Stimulated activated CD4-positive, alpha-beta T cell treated with anti-CD3 and anti-CD28 coated beads, TNF-alpha, amount 100 ng/mL, for 24 hours (primary cell): Measurements from ENCODE around the gene IFNGR1.
"Not testable (repeated sequence)": the region's sequence is repeated elsewhere in the genome, so short reads cannot be mapped to it uniquely, and the experiment has no call there.

Experiments used
- DNase-seq, 3 experiments: peaks; one replicate each; pipeline ENCODE4 v3.0.0-alpha.2; 2020; ENCODE audit warnings: low read depth in 3 of 3

Gene IFNGR1

DNA sequence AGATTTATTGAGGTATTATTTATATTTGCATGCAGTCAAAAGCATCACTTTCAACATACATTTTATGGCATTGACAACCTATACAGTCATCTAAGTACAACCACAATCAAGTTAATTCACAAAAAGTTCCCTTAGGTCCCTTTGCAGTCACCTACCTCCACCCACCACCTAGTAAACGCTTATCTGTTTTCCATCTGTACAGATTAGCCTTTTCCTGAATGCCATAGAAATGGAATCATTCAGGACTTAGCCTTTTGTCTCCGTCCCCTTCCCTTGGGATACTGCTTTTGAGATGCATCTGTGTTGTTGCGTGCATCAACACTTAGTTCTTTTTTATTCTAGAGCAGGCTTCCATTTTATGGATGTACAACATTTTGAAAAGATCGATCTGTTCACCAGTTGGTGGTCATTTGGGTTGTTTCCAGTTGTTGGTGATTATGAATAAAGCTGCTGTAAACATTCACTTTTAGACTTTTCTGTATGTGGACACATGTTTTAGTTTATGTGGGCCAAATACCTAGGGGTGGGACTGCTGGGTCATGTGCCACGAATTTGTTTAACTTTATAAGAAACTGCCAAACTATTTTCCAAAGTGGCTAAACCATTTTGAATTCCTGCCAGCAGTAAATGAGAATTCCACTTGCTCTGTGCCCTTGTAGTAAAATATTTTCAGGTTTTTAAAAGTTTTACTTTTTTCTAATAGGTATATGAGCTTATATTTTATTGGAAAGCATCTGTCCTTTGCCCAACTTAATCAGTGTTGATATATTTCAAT, 17.6 kb upstream of the IFNGR1 start:
- DNase-seq: no peak

- no peak for DNase-seq
Observed at GRCh38 chr6:137235686-137236085, 16.5 kb upstream of the IFNGR1 start.

DNA sequence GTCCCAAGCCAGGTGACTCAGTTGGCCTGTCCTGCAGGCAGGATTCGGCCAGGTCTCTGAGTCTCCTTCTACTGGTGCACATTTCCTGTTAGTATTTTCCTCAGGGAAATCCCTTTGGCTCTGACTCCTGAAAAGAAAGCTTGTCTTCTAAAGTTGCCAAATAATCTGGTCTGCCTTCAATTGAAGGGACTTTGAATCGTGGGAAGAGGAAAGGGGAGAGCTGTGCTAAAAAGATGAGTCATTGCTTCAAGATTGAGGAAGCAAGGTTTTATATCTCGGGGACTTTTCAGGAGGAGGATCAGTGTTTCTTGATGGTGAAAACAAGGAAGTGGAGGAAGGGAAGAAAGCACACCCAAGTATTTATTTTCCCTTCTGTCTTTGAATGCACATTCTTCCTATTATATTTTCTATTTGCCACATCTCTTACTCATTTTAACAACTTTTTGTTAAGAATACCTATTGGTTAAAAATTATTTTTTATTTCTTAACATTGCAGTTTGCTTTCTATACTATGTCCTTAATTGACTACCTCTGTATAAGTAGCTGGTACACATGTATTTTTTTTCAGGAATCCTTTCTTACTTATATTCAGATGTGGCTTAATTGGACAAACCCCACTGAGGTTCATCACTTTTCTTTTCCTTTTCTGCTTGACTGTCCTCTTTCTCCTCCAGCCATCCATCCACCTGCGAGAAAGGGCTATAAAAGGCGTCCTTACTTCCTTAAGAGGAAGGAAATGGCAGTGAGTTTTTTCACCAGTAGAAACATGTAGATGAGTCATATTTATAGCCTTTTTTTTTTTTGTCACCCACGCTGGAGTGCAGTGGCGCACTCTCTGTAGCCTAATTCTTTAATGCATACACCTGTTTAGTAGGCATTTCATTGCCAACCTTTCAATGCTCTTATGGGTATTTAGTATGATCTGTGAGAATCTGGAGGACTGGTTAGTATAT, 15.0 kb upstream of the IFNGR1 start:
- no peak for DNase-seq

- DNase-seq: no peak
Observed at GRCh38 chr6:137231895-137232294, 12.7 kb upstream of the IFNGR1 start.

- DNase-seq: no peak
Observed at GRCh38 chr6:137230956-137231555, 11.9 kb upstream of the IFNGR1 start.

- DNase-seq: no peak
Observed at GRCh38 chr6:137230547-137230946, 11.4 kb upstream of the IFNGR1 start.

GRCh38 chr6:137229075-137229759, 10.0 kb upstream of the IFNGR1 start:
- DNase-seq: no peak

DNA sequence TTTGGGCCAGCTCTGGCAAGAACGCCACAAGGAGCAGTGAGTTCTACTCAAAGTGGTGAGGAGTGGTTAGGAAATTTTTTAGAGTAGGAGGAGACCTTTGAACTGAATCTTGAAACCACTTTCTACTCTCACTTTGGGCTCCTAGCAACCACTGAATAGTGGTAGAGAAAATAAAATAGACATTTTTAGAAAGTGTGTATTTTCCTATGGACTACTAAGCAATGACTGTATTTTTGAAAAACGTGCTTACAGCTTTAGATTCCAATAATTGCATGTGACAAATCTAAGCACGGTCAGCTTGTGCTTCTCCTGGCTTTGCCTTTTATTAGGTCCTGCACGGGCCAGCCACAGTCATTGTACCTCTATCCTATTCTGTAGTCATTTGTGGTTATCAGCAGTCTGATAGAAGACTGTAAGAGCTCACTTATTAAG, 8.7 kb upstream of the IFNGR1 start:
- no peak for DNase-seq

DNA sequence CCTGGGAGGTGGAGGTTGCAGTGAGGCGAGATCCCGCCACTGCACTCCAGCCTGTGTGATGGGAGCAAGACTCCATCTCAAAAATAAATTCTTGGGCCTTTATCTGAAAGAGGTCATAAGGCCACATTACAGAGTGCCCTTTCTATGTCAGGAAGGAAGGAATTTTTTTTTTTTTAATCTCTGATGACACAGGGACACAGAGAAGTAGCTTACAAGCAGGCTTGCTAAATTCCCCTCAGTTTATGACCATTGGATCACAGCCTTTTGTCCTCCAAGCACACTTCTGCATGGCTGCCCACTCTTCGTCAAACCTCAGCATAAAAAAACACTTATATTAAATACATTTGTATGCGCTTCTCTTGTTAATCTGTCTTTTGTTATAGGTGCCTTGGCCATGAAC, 7.5 kb upstream of the IFNGR1 start:
- DNase-seq: no peak

GRCh38 chr6:137224799-137225198, 5.6 kb upstream of the IFNGR1 start:
- no peak for DNase-seq

DNA sequence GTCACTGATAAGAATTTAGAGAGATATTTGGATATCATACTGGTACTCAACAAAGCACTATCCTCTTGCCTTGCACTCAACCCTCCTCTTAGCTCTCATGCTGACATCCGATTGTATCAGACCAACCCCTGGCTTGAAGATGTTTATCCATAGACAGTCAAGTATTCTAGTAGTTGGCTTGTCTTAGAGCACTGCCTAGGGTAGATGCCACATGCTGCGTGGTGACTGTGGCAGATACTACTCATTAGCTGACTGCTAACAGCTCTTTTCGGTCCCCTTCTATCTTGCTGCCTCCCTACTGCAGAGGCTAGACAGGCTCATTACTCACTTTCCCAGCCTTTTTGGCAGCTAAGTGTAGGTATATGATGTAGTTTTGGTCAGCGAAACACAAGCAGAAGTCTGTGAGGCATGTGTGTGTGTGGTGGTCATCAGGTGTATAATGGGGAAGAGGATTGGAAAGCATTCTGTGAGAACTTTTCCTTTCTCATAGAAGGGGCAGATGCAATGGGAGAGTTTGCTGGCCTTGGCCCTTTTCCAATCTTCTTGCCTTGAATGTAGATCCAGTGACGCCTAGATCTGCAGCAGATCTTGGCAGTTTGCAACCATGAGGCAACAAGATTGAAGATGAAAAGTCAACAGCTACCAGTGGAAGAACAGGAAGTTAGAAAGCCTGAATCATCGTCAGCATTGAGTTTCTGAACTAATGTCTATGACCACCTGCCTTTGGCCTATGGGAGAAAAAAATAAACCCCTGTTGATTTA, 4.4 kb upstream of the IFNGR1 start:
- DNase-seq: no peak

DNA sequence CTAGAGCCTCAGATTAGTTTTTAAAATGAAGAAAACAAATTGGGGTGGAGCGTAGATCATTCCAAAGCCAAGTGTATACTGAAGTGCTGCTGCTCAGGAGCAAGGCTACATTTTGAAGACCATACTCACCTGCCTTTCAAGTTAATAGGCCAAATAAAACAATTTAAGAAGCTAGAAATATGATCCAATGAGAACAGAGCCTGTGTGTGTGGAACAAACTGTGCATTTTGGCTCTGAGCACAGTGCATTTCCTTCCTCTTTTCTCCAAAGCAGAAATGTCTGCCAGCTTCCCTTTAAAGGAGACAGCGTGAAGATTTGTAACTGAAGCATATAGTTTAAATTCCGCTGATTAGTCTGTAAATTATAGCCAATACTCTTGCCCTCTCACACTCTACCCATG, 3.2 kb upstream of the IFNGR1 start:
- no peak for DNase-seq

DNA sequence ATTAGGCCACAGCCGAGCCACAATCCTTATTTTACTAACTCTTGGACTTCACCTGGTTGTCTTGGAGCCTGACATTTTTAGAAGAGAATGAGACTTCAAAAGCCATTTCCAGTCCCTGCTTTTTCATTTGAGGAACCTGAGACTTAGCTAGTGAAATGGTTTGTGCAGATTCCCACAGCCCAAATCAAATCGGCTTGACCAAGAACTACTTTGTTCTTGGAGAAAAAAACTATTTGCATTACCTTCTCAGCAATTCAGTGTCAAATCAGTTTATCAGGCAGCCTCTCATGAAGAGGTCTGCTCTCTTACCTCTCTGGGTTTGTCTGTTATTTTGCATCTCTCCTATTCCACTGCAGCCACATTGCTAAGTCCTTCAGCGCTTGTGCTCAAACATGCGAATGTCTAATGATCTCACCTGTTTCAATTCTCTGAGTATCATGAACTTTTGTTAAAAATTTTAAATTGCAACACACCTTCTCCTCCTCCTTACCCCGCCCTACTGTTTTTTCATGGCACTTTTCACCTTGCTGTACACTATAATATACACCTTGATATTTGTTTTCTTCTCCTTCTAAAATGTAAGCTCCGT, 573 bp upstream of the IFNGR1 start:
- no peak for DNase-seq

DNA sequence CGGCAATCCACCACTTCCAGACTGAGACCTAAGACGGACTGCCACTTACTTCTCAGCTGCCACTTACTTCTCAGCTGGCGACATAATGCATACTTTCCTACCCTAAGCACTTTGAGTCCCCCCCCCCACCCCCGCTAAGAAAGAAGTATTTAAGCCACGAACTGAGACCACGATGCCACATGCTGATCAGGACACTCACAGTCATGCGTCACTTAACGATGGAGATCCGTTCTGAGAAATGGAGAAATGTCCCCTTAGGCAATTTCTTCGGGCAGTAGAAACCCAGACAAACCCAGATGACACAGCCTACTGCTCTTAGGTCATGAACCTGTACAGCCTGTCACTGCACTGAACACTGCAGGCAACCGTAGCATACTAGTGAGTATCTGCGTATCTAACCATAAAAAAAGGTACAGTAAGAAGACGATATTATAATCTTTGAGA, 690 bp downstream of the IFNGR1 start:
- DNase-seq: peak in 1 of 3 experiments; percentile 7

DNA sequence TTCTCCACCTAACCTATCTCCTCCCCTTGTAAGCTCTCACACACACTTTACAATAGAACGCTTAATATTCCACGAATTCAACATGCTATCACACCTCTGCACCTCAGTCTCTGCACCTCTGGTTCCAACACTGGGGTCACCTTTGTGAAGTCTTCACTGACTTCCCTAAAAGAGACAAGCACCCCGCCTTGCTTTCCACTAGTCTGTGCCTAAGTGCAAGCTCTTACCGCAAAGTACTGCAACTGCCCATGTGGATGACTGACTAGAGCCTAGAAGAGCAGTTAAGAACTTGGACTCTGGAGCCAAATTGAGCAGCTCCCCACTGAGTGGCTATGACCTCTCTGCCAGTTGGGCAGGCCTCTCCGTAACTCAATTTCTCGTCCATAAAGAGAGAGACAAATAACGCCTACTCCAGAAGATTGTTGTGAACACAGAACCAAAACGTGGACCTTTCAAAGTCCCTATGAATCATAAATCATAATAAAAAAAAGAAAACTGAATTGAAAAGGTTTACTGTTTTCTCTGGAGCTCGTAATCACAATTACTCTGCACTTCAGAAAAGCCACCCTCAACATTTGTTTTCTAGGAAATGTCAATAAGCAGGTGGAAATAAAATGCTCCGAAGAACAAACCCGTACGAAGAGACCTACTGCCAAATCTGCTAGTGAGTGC, 1.2 kb downstream of the IFNGR1 start:
- DNase-seq: no peak

DNA sequence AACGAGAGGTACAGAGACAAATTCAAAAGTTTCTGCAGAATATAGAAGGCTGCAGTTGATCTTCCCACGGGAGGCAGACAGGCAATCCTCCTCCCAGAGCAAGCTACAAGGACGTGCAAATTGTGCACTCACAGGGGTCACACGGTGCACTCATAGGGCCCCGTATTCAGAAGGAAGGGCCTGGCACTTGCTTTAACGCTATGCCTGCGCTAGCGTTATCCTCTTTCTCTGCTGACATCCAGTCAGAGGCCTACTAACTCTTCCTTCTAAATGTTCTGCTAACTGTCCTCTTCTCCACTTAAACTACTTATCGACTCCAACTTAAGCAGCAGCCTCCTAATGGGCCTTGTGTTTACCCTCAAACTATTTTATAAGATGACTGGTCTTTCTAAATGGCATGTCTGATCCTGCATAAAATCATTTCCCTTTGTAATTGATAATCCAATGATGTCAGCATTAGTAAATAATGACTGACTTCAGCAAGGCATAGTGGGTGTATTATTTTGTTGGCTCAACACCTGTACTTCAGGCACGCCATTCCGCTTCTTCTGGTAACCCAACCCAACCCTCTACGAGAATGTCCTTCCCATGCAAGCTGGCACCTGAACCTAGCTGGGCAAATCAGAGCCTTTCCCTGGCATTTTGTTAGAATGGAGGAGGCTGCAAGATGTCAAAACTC, 2.2 kb downstream of the IFNGR1 start:
- DNase-seq: no peak

- no peak for DNase-seq
Observed at GRCh38 chr6:137216106-137216505, 3.1 kb downstream of the IFNGR1 start.

DNA sequence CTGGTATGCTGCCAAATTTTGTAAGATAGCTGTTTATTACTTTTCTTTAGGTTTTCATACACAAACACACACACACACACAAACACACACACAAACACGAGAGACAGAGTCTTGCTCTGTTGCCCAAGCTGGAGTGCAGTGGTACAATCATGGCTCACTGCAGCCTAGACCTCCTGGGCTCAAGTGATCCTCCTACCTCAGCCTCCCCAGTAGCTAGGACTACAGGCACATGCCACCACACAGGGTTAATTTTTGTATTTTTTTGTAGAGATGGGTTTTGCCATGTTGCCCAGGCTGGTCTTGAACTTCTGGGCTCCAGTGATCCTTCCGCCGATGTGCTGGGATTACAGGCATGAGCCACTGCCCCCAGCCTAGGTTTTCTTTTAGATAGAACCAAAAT, 3.6 kb downstream of the IFNGR1 start:
- DNase-seq: not testable (repeated sequence)

DNA sequence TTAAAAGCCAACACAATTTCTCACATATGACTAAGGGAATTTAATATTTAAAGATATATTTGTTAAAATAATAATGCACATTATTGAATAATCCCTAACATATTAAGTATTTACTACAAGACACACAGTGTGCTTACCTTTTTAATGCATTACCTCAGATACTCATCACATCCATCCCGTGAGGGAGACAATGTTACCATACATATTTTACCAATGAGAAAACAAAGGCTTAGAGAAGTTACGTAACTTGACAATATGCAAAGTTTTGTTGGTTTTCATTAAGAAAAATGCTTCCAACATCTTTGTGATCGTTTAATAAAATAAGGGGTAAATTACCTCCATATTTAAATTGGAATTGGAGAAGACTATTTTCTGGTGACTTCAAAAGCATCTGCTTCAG, 4.3 kb downstream of the IFNGR1 start:
- DNase-seq: no peak
